Sigmoid colon (tissue), 7 donors: Measurements from ENCODE around the gene ARL4C. TPM values are rescaled to one million over a fixed set of nuclear protein-coding genes. Genes with fewer than 3 reads are reported as not detected.

Experiments used
- DNase-seq: peaks from one replicate; pipeline ENCODE4 v3.0.0-alpha.2; 2019
- H3K27ac ChIP-seq, 4 donors: fragments of 200-600 bp; sonication (generic); one replicate each; pipeline ENCODE4 v1.5.1; 2016 to 2019; ENCODE audit warnings: mild to moderate bottlenecking in 1 of 4
- H3K27me3 ChIP-seq, 3 donors: fragments of 200-600 bp; sonication (generic); one replicate each; pipeline ENCODE4 v1.5.1; 2019; ENCODE audit warnings: mild to moderate bottlenecking in 1 of 3
- H3K36me3 ChIP-seq, 4 donors: fragments of 200-600 bp; sonication (generic); one replicate each; pipeline ENCODE4 v1.5.1; 2016 to 2019
- H3K4me1 ChIP-seq, 4 donors: fragments of 200-600 bp; sonication (generic); one replicate each; pipeline ENCODE4 v1.5.1; 2017 to 2019
- H3K4me3 ChIP-seq, 4 donors: fragments of 200-600 bp; sonication (generic); one replicate each; pipeline ENCODE4 v1.5.1; 2017 to 2019; ENCODE audit warnings: mild to moderate bottlenecking in 2 of 4, moderate library complexity in 1 of 4
- H3K9me3 ChIP-seq, 4 donors: fragments of 200-600 bp in 3 of 4; sonication (generic) in 3 of 4; one replicate each; pipeline versions ENCODE4 v1.5.1 to v1.6.1; 2013 to 2019
- CTCF ChIP-seq, 4 experiments: fragments of 450-650 bp in 3 of 4; fragments of 200-600 bp in 1 of 4; IDR thresholded peaks; one replicate each; pipeline ENCODE4 v1.5.1; 2016 to 2019; ENCODE audit warnings: antibody characterized with exemption in 4 of 4, mild to moderate bottlenecking in 3 of 4, moderate library complexity in 2 of 4
- EP300 ChIP-seq, 4 donors: sonication (generic); formaldehyde crosslinking; IDR thresholded peaks; one replicate each; pipeline ENCODE4 v1.6.1; 2017; ENCODE audit warnings: antibody characterized with exemption in 4 of 4
- POLR2A ChIP-seq, 2 donors: fragments of 450-650 bp; IDR thresholded peaks; one replicate each; pipeline ENCODE4 v1.6.1; 2016; ENCODE audit warnings: antibody characterized with exemption in 2 of 2, mild to moderate bottlenecking in 2 of 2, moderate library complexity in 2 of 2
- POLR2AphosphoS5 ChIP-seq, 4 donors: sonication (generic); formaldehyde crosslinking; IDR thresholded peaks; one replicate each; pipeline ENCODE4 v1.6.1; 2017; ENCODE audit warnings: antibody characterized with exemption in 4 of 4
- WGBS, 2 donors: extraction: QIAGEN DNeasy Blood & Tissue Kit; methylation state at CpG; one replicate each; pipeline ENCODE4 v1.1.7; 2013; 5-methylcytosine and 5-hydroxymethylcytosine counted together
- intact Hi-C: fragments of 100-400 bp; cut with DNase I; formaldehyde crosslinking; loops from one replicate; pipeline ENCODE4 v1.15.1; 2023
- polyA plus RNA-seq, 3 donors: library from polyadenylated mRNA; stranded (reverse); fragments of 200-250 nt; gene quantifications; one replicate each; pipeline ENCODE4 v1.2.3, GENCODE V29; 2013
- total RNA-seq, 4 donors: library from RNA; depleted of rRNA; stranded (reverse); fragments of >200 nt; gene quantifications; one replicate each; pipeline ENCODE4 v1.1.0, GENCODE V29; 2016
- donor health status: healthy with polysubstance abuse.
- donor health status: Bipolar disorder and iron deficiency.
- donor health status: healthy.

ARL4C gene
- total and polyA plus RNA-seq, 7 donors, result 4.8 to 15.8 (median 8.3) TPM

- Histone ChIP-seq H3K36me3 (no peaks in the 10 kb centered on the region), H3K9me3 (no peaks in the 10 kb centered on the region), H3K4me1 (no peaks in the 10 kb centered on the region), H3K27ac (no peak overlapping the region), H3K4me3 (no peak overlapping the region), H3K27me3 (no peaks in the 10 kb centered on the region)
- intact Hi-C loops, result no loop called here
- WGBS, 2 donors, result 87 to 94% methylated on average over 4 of the region's 4 CpGs
- no peak for DNase-seq
- TF ChIP-seq POLR2AphosphoS5 (IDR thresholded peaks at IDR 0.05) (no peak), POLR2A (IDR thresholded peaks at IDR 0.05) (no peak), CTCF (IDR thresholded peaks at IDR 0.05) (no peak), EP300 (IDR thresholded peaks at IDR 0.05) (no peak)
These were observed 29.6 kb downstream of the ARL4C start for GRCh38 chr2:234467289-234467688.

- intact Hi-C loops, result no loop called here
- no peak overlapping the region for H3K27ac ChIP-seq
- 52 to 72% methylated on average over 9 of the region's 9 CpGs for WGBS, 2 donors
These were observed 32.6 kb downstream of the ARL4C start for GRCh38 chr2:234464291-234464645.

GRCh38 chr2:234463626-234464290 is 33.1 kb downstream of the ARL4C start:
- WGBS, 2 donors, result 26 to 57% methylated on average over 17 of the region's 17 CpGs
- no peak for DNase-seq
- no peak overlapping the region for H3K27ac ChIP-seq
- no peaks in the 10 kb centered on the region for H3K27me3 ChIP-seq
- H3K36me3 ChIP-seq, result no peaks in the 10 kb centered on the region
- H3K4me3 ChIP-seq, result no peak overlapping the region
- TF ChIP-seq POLR2A (IDR thresholded peaks at IDR 0.05), result no peak
- intact Hi-C loops, result no loop called here
- no peaks in the 10 kb centered on the region for H3K9me3 ChIP-seq
- no peaks in the 10 kb centered on the region for H3K4me1 ChIP-seq

More at GRCh38 chr2:234464291-234464645, 32.6 kb downstream of the ARL4C start:
- Histone ChIP-seq H3K27me3 (no peaks in the 10 kb centered on the region), H3K9me3 (no peaks in the 10 kb centered on the region), H3K36me3 (no peaks in the 10 kb centered on the region), H3K4me1 (no peaks in the 10 kb centered on the region), H3K4me3 (no peak overlapping the region)
- TF ChIP-seq POLR2A (IDR thresholded peaks at IDR 0.05) (no peak), POLR2AphosphoS5 (IDR thresholded peaks at IDR 0.05) (no peak), EP300 (IDR thresholded peaks at IDR 0.05) (no peak), CTCF (IDR thresholded peaks at IDR 0.05) (no peak)
- DNase-seq, result no peak

- DNase-seq, result no peak
- Histone ChIP-seq H3K9me3 (peaks cover 0 to 2% (median 0%) of the 10 kb centered on the region in 4 donors), H3K4me3 (no peak overlapping the region), H3K27me3 (no peaks in the 10 kb centered on the region), H3K27ac (no peak overlapping the region), H3K36me3 (no peaks in the 10 kb centered on the region), H3K4me1 (no peaks in the 10 kb centered on the region)
- intact Hi-C loops, result no loop called here
- TF ChIP-seq CTCF (IDR thresholded peaks at IDR 0.05), result no peak
- WGBS, 2 donors, result 90% methylated on average over 10 of the region's 10 CpGs
These were observed 34.5 kb downstream of the ARL4C start for GRCh38 chr2:234462218-234462992.

- no peaks in the 10 kb centered on the region for H3K36me3 ChIP-seq
- WGBS, 2 donors, result 62 to 72% methylated on average over 6 of the region's 6 CpGs
- no peak for TF ChIP-seq EP300 (IDR thresholded peaks at IDR 0.05)
- TF ChIP-seq CTCF (IDR thresholded peaks at IDR 0.05), result no peak
- no peak for TF ChIP-seq POLR2AphosphoS5 (IDR thresholded peaks at IDR 0.05)
- no peak for TF ChIP-seq POLR2A (IDR thresholded peaks at IDR 0.05)
- H3K4me3 ChIP-seq, result no peak overlapping the region
- no peaks in the 10 kb centered on the region for H3K4me1 ChIP-seq
- no peak overlapping the region for H3K27ac ChIP-seq
- no peak for DNase-seq
- H3K27me3 ChIP-seq, result no peaks in the 10 kb centered on the region
- intact Hi-C loops, result no loop called here
- H3K9me3 ChIP-seq, result peaks cover 0 to 2% (median 0%) of the 10 kb centered on the region in 4 donors
These were observed 37.4 kb downstream of the ARL4C start for GRCh38 chr2:234459401-234460009.
